ENCODE measurements around the gene NEXN.
"Not testable (repeated sequence)": the region's sequence is repeated elsewhere in the genome, so short reads cannot be mapped to it uniquely, and the experiment has no call there.

NEXN gene

GRCh38 chr1:77977989-77978292 lies 89.5 kb downstream of the NEXN start:
- peak overlapping the region; percentile 63 for H3K4me3 ChIP-seq (replicated peaks; ENCODE audit: insufficient read depth, low read length)
- peak overlapping the region; percentile 99 for H3K27ac ChIP-seq (replicated peaks)
- no peaks in the 10 kb centered on the region for H3K27me3 ChIP-seq (ENCODE audit: insufficient read depth, poor library complexity, severe bottlenecking)
- no peak for DNase-seq (ENCODE audit: low read depth in 1 of 2, low spot score in 1 of 2)
- no peak for TF ChIP-seq GABPA (IDR thresholded peaks at IDR 0.05; ENCODE audit: low read depth)
- no peak for TF ChIP-seq POLR2AphosphoS5 (IDR thresholded peaks at IDR 0.05; ENCODE audit: low read depth)
- TF ChIP-seq REST (IDR thresholded peaks at IDR 0.05; ENCODE audit: insufficient replicate concordance, low read depth) = no peak
- TF ChIP-seq SPI1 (IDR thresholded peaks at IDR 0.05; ENCODE audit: borderline replicate concordance, low read depth) = no peak
- TF ChIP-seq CTCF (IDR thresholded peaks at IDR 0.05; ENCODE audit: insufficient read depth, low read length) = no peak

DNA sequence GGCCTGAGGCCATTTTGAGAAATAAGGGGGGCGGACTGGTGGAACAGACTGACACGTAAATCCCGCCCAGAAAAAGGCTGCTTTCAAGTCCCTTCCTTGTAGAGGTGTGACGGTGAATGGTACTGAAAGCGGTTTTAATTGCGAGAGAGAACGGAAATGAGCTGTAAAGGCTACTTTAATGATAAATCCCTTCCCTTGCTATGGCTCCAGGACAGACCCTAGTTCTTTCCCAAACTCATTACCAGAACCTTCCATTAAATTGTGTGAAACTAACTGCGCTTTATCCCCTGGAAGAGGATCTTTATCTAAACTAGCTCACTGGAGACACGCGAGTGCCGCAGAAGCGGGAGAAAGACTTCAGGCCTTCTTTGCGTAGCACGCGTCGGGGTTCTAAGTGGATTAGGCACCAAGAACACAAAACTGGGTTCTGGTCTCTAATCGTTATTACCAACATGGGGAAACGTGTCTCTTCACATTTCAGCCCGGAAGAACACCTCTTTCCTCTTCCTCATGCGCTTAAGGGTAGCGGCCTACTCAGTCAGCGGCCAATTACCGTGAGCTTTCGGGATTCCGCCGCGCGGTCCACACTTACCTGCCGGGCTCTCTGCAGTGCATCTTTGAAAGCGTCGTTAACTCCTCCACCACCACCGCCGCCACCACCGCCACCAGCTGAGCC lies 90.0 kb downstream of the NEXN start:
- TF ChIP-seq REST (IDR thresholded peaks at IDR 0.05; ENCODE audit: insufficient replicate concordance, low read depth) (peak; percentile 53), SPI1 (IDR thresholded peaks at IDR 0.05; ENCODE audit: borderline replicate concordance, low read depth) (no peak), GABPA (IDR thresholded peaks at IDR 0.05; ENCODE audit: low read depth) (no peak), POLR2AphosphoS5 (IDR thresholded peaks at IDR 0.05; ENCODE audit: low read depth) (peak; percentile 48; the same call in 1 of the 2 replicates), CTCF (IDR thresholded peaks at IDR 0.05; ENCODE audit: insufficient read depth, low read length) (no peak)
- H3K4me3 ChIP-seq (replicated peaks; ENCODE audit: insufficient read depth, low read length) = peak overlapping the region; percentile 63
- peak; percentile 79 to 91 for DNase-seq (ENCODE audit: low read depth in 1 of 2, low spot score in 1 of 2)
- no peaks in the 10 kb centered on the region for H3K27me3 ChIP-seq (ENCODE audit: insufficient read depth, poor library complexity, severe bottlenecking)
- H3K27ac ChIP-seq (replicated peaks) = peak overlapping the region; percentile 99

GRCh38 chr1:77978969-77979876 lies 90.8 kb downstream of the NEXN start, which contains the start of gene FUBP1:
Gene FUBP1 (minus strand): TSS chr1:77979072. CDS start chr1:77979004, 68 bp downstream.
- TF ChIP-seq GABPA (IDR thresholded peaks at IDR 0.05; ENCODE audit: low read depth) = no peak
- TF ChIP-seq POLR2AphosphoS5 (IDR thresholded peaks at IDR 0.05; ENCODE audit: low read depth) = peak; percentile 86
- peak; percentile 71; the same call in 1 of the 2 replicates for TF ChIP-seq SPI1 (IDR thresholded peaks at IDR 0.05; ENCODE audit: borderline replicate concordance, low read depth)
- TF ChIP-seq CTCF (IDR thresholded peaks at IDR 0.05; ENCODE audit: insufficient read depth, low read length) = peak; percentile 66
- peak; percentile 10 for TF ChIP-seq REST (IDR thresholded peaks at IDR 0.05; ENCODE audit: insufficient replicate concordance, low read depth)
- H3K27ac ChIP-seq (replicated peaks) = peak within 1 kb of the TSS; percentile 99
- peak within 1 kb of the TSS; percentile 63 for H3K4me3 ChIP-seq (replicated peaks; ENCODE audit: insufficient read depth, low read length)
- H3K27me3 ChIP-seq (ENCODE audit: insufficient read depth, poor library complexity, severe bottlenecking) = no peaks in the 10 kb centered on the region
- peak; percentile 97 to 98 for DNase-seq (ENCODE audit: low read depth in 1 of 2, low spot score in 1 of 2)

- not testable (repeated sequence) for H3K27me3 ChIP-seq (ENCODE audit: insufficient read depth, poor library complexity, severe bottlenecking); DNase-seq (ENCODE audit: low read depth in 1 of 2, low spot score in 1 of 2); H3K27ac ChIP-seq (replicated peaks); H3K4me3 ChIP-seq (replicated peaks; ENCODE audit: insufficient read depth, low read length)
Observed at GRCh38 chr1:77983352-77983996, 95.0 kb downstream of the NEXN start.

Measured in HL-60 (cell line).